ENCODE measurements around the gene SLC5A9. TPM values are rescaled to one million over a fixed set of nuclear protein-coding genes. Genes with fewer than 3 reads are reported as not detected.
"Not testable (repeated sequence)": the region's sequence is repeated elsewhere in the genome, so short reads cannot be mapped to it uniquely, and the experiment has no call there.

Gene SLC5A9
- total RNA-seq, 1 experiment from 2014 or later, result 2.3 TPM

DNA sequence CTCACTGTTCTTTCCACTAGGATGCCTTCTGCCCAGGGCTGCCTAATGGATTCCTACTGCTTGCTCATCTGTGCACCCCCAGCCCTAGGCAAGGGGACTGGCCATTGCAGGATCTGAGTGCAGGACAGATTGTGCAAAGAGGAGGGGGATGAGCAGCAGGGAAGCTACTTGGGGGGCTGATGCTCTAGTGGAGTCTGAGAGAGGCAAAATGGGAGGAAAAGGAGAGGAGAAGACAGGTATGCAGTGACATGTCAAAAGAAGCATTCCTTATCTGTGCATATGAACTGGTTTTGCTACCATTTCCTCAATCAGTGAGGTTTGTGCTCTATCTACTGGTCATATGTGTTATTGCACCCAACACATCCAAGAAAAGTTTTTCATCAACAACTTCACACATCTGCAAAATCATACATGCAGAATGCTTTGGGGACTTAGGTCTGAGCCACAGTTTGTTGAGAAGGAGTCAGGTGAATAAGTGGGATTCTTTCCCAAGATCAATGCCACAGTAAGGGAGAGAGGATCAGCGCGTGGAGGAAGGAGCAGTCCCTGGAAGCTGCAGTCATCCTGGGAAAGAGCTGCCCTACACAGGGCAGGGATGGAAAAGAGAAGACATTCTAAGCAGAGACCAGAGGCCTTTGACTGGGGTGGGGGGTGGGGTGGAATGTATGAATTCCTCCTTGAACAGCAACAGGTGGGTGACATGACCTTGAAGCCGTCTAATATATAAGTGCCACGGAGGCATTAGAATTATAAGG lies 14.4 kb downstream of the SLC5A9 start:
- peak; percentile 66 for DNase-seq (ENCODE audit: low spot score)

DNA sequence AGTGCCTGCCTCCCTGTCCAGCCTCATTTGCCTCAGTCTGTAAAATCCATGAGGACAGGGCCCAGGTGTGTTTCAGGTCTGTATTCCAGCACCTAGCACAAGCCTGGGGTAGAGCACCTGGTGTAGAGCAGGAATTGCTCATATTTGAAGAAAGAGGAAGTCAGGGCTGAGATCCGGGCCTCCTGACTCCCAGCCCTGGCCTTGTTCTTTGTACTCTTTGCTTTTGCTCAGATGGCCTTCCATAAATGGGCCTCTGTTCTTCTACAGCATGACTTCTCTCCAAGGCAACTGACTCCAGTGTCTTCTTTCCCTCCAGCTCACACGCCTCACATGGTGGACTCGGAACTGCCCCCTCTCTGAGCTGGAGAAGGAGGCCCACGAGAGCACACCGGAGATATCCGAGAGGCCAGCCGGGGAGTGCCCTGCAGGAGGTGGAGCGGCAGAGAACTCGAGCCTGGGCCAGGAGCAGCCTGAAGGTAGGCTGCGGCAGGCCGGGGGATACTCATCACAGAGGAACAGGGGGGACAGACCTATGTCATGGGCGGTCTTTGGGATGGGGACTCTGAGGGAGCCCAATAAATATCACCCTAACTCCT lies 19.7 kb downstream of the SLC5A9 start:
- no peak for DNase-seq (ENCODE audit: low spot score)

DNA sequence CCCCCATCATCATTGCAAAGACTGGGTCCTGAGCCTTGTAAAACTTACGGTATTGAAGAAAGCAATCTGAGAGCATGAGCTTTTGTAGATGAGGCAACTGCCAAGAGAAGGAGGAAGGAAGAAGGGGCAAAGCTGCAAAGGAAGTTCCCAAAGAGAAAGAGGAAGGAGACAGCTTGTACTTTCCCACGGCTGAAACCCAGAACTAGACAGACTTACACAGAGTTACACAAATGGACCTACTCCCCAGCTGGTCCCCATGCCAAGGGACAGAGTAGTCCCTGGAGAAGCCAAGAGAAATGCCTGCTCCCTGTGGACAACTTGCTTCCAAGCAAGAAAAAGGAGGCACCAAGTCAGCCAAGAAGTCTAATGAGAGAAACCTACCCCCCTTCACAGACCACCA lies 22.6 kb downstream of the SLC5A9 start:
- no peak for DNase-seq (ENCODE audit: low spot score)

DNA sequence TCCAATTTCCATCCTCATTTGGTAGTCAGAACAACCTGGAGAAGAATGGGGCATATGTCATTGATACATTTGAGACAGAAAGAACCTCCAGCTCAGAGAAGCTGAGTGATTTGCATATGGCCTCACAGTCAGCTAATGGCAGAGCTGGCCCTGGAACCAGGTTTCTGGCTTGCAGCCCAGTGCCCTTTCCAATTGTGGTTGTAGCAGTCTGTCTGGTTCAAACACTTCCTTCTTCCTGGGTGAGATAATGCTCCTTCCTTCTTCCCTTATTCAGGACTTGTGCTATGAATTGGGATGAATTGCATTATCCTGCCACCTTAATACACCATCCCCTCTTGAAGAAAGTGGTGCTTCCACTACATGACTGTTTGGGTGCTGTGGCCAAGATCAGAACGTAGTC lies 24.2 kb downstream of the SLC5A9 start:
- DNase-seq (ENCODE audit: low spot score), result peak; percentile 74

DNA sequence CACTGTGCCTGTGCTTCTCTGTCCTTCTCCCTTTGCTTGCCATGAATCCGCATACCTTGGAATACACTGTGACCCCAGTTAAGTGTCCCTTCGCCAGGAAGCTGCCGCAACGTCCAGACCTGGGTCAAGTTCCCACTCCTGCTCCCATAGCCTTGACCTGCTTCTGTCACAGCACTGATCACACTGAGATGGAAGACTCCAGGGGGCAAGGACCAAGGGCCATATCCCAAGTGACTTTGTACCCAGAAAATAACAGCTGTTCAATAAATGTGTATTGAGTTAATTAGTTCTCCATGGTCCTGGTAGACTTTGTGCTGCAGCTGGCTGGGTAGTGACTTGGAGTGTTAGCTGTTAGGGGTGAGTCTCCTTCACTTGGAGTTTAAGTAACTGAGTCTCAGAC lies 25.8 kb downstream of the SLC5A9 start:
- no peak for DNase-seq (ENCODE audit: low spot score)

DNA sequence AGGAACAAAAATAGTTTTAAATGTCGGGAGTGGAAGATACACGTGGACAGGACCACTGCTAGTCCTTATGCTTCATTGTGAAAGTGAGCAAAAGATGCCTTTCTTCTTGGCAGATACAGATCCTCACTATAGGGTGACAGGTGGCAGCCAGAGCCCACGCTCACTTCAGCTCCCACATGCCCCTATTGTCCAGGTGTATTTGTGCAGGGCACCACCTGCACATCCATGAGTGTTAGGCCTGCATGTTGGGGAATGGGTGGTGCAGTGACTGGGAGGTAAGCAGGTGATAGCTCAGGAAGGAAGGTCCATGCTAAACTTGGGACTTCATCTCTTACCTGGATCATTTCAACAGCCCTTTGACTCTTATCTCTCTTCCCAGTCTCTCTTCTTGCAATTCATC lies 27.4 kb downstream of the SLC5A9 start:
- DNase-seq (ENCODE audit: low spot score), result peak; percentile 51

DNA sequence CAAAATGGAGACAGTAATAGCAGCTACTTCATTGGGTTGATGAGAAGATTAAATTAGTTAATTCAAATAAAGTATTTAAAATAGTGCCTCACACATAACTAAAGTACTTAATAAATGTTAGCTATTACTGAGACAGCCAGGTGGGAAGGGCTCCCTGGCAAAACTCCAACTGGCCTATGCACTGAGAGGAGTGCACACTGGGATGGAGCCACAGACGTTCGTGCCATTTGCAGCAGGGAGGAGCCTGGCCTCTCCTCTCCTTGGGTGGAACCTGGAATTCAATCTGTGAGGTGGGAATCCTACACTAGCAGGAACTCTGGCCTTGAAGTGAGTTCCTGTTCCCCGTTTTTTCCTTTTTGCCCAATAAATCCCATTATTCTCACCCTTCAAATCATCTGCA lies 28.1 kb downstream of the SLC5A9 start:
- DNase-seq (ENCODE audit: low spot score), result peak; percentile 82

DNA sequence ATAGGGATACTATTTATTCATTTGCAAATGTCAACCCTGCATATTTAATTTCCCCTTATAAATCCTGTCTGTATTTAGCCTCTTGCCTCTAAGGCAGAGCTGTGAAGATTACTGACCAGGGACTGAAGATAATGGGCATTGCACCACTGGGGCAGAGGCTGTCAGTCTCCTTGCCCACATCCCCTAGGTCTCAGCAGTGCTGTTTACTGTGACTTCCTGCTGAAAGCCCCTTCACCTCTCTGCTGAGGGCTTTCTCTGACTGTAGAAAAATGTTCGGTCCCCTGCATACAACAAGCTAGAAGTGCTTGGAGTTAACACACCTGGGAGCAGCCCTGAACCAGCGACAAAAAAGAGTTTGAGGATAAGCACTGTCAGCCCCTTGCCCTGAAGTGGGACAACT lies 28.8 kb downstream of the SLC5A9 start:
- no peak for DNase-seq (ENCODE audit: low spot score)

DNA sequence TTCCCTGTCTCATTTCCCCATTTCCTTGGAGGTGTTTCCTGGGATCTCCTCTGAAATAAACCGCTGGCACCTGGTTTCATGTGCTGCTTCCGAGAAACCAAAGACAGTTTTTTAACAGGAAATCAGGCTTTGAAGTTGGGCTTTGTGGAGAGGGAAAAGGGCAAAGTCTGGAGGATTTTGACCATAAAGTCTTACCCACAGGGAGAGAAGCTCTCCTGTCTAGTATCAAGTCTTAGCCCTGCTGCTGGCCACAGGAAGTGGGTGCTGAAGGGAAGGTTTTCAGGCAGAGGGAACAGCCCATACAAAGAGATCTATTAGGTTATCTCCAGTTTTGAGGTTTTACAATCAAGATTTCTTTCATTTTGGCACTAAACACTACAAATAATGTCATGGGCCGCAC lies 29.3 kb downstream of the SLC5A9 start:
- DNase-seq (ENCODE audit: low spot score), result no peak

DNA sequence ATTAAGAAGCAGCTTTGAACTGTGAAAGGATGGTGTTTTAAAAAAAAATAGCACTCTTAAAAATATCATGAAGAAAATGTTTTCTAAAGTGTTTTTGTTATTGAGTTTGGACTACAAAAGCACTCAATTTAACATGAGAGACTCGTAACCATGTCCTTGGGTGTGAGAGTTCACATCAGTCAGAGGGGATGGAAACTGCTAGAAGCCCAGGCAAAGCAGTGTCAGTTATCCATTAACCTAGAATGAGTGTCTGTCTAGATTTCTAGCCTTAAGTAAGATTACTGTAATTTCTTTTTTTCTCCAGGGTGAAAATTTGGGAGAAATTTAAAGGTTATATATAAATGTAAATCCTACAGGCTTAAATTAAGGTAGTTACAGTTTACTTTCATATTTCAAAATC lies 31.7 kb downstream of the SLC5A9 start:
- no peak for DNase-seq (ENCODE audit: low spot score)

DNA sequence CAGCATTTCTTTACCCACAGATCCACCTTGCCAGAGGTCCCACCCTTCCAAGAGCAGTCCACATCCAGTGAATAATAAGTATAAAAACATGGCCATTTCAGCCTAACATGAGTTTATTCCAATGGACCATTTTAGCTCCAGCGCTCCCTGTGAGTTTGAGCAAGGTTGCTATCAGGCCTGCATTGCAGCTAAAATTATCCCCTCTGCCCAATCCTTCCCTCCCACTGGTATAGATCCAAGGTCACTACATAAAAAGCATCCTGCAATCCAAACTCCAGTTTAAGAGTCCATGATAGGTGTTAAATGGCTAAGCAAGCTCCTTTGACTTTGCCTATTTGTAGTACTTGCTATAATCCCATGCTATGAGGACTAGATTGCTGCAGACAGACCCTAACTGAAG lies 35.6 kb downstream of the SLC5A9 start:
- no peak for DNase-seq (ENCODE audit: low spot score)

DNA sequence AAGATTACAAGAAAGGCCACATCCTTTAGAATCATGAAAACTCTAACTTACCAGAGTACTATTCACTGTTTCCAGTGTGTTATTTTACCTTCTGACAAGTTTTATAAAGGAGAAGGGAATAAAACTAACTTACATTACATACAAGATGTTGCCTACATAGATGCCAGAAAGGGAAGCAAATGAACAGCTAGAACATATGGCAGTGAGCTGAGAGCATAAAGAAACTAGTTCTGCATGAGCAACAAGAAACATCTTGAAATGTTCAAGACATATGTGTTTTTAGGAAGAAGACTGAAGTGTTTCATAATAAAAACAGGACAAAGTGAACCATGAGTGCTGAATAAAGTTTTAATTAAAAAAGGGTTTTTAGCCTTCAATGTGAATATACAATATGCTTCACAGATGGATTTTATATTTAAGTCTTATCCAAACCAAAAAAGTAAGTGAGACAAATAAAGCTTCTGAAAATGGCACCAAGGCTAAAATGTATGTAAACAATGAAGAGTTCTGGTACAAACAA lies 39.4 kb downstream of the SLC5A9 start:
- no peak for DNase-seq (ENCODE audit: low spot score)

DNA sequence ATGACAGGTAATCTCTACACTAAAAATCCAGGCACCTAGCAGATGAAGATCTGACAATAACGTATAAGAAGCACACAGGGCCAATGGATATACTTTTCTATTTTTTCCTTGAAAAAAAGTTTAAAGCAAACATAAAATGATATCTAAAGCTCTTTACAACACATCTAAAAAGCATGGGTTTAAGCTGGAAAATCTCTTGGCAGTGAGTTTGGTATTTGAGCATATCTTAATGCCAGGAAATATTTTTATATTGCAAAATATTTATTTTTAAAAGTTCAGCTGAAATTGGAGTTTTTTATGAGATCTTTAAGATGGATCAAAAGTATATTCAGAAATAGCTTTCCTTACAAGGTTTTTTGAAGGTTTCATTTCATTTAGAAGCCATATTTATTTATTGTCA lies 40.5 kb downstream of the SLC5A9 start:
- DNase-seq (ENCODE audit: low spot score), result no peak

DNA sequence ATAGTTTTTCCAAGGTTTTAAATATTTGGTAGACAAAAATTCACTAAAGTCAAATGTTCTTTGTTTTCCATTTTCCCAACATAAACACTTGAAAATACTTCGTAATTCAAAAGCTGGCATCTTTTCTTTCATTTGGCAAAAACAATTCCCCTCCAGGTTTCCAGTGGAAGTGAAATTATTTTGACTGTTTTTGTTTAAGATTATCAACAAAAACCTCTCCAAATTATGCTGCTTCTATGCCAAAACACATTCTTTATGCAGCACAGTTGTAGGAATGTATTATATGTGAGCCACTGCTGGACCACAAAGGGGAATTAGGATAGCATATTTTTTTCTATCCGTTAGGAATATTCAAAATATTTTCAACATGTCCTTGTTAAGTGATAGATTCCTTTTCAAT lies 44.1 kb downstream of the SLC5A9 start:
- no peak for DNase-seq (ENCODE audit: low spot score)

DNA sequence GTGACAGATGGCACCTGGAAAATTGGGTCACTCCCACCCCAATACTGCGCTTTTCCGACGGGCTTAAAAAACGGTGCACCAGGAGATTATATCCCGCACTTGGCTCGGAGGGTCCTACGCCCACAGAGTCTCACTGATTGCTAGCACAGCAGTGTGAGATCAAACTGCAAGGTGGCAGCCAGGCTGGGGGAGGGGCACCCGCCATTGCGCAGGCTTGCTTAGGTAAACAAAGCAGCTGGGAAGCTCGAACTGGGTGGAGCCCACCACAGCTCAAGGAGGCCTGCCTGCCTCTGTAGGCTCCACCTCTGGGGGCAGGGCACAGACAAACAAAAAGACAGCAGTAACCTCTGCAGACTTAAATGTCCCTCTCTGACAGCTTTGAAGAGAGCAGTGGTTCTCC lies 54.9 kb downstream of the SLC5A9 start:
- DNase-seq (ENCODE audit: low spot score), result not testable (repeated sequence)

DNA sequence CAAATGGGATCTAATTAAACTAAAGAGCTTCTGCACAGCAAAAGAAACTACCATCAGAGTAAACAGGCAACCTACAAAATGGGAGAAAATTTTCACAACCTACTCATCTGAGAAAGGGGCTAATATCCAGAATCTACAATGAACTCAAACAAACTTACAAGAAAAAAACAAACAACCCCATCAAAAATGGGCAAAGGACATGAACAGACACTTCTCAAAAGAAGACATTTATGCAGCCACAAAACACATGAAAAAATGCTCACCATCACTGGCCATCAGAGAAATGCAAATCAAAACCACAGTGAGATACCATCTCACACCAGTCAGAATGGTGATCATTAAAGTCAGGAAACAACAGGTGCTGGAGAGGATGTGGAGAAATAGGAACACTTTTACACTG lies 59.8 kb downstream of the SLC5A9 start:
- DNase-seq (ENCODE audit: low spot score), result not testable (repeated sequence)

DNA sequence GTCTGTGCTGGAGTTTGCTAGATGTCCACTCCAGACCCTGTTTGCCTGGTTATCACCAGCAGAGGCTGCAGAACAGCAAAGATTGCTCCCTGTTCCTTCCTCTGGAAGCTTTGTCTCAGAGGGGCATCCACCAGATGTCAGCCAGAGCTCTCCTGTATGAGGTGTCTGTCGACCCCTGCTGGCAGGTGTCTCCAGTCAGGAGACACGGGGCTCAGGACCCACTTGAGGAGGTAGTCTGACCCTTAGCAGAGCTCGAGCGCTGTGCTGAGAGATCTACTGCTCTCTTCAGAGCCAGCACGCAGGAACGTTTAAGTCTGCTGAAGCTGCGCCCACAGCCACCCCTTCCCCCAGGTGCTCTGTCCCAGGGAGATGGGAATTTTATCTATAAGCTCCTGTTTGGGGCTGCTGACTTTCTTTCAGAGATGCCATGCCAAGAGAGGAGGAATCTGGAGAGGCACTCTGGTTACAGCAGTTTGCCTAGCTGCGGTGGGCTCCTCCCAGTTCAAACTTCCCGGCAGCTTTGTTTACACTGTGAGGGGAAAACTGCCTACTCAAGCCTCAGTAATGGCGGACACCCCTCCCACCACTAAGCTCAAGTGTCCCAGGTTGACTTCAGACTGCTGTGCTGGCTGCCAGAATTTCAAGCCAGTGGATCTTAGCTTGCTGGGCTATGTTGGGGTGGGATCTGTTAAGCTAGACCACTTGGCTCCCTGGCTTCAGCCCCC lies 62.3 kb downstream of the SLC5A9 start:
- DNase-seq (ENCODE audit: low spot score), result peak; percentile 26

DNA sequence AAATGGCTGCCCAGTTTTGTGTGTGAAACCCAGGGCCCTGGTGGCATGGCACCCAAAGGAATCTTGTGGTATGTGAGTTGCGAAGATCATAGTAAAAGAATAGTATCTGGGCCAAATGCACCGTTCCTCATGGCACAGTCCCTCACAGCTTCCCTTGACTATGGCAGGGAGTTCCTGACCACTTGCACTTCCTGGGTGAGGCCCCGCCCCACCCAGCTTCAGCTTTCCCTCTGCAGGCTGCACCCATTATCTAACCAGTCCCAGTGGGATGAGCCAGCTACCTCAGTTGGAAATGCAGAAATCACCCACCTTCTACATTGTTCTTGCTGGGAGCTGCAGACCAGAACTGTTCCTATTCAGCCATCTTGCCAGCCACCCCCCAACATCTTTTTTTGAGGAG lies 63.0 kb downstream of the SLC5A9 start:
- DNase-seq (ENCODE audit: low spot score), result peak; percentile 9

DNA sequence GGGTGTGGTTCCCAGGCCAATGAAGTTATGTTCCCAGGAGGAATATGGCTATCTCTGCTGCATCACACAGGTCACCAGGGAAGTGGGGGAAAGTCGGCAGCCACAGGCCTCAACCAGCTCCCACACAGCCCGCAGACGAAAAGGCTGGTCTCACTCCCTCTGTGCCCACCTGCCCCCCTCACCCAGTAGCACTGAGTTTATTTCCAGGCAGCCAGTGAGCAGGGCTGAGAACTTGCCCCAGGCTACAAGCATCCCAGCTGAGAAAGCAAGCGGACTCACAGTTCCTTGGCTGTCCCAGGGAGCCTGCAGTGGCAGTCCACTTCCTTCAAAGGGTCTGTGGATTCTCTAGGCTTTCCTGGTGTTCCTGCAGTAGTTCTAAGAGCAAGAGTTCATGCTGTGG lies 68.9 kb downstream of the SLC5A9 start:
- no peak for DNase-seq (ENCODE audit: low spot score)

DNA sequence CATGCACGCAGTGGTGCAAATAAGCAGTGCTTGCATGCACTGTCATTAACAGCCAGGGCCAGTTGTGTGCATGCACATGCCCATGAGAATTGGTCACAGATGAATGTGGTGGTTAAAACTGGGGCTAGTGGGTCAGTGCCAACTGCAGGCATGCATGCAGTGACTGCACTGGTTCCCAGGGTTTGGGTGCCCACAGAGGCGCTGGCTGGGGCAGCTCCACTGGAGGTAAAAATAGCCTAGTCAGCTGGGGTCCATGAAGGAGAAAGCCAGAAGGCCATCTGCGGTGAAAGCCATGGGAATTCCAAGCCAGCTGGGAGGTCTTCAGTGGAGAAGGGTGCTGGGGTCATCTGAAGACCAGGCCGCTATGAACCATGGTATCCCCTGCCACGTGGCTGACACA lies 70.2 kb downstream of the SLC5A9 start:
- DNase-seq (ENCODE audit: low spot score), result no peak

DNA sequence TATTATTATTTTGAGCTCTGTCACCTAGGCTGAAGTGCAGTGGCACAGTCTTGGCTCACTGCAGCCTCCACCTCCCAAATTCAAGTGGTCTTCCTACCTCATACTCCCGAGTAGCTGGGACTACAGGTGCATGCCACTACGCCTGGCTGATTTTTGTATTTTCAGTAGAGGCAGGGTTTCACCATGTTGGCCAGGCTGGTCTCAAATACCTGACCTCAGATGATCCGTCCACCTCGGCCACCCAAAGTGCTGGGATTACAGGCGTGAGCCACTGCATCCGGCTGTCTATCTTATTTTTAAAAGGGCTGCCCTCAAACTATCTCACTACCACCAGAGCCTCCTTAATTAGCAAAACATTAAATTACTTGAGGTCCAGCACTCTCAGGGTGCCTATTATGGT lies 71.6 kb downstream of the SLC5A9 start:
- not testable (repeated sequence) for DNase-seq (ENCODE audit: low spot score)

DNA sequence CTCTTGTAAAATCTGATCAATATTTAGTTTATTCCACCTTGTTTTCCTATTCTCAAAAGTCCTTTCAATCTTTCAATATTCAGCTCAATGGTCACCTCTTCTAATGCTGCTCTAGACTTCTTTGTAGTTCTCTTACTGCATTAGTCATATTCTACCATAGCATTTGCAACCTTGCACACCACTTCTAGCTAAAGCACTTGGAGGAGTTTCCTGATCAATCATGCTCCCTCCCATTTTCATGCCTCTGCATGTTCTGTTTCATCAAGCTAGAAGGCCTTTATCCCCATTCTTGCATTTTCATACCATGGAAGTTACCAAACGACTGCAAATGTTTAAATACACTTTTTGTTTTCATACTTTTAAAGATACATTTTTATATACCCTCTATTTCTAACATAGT lies 72.1 kb downstream of the SLC5A9 start:
- DNase-seq (ENCODE audit: low spot score), result no peak
